GM21526 (cell line): ENCODE data around the gene NLGN3.
A peak's percentile ranks its signal among the peaks of the same experiment; 100 is the strongest.
"Not testable (repeated sequence)": the region's sequence is repeated elsewhere in the genome, so short reads cannot be mapped to it uniquely, and the experiment has no call there.

Source experiments
- ATAC-seq: cut with Tn5 transposase; IDR thresholded peaks from one replicate; pipeline ENCODE4 v1.9.1; 2021; ENCODE audit warnings: moderate library complexity; ENCODE audit not compliant: unreplicated experiment, low FRiP score

Gene NLGN3

DNA sequence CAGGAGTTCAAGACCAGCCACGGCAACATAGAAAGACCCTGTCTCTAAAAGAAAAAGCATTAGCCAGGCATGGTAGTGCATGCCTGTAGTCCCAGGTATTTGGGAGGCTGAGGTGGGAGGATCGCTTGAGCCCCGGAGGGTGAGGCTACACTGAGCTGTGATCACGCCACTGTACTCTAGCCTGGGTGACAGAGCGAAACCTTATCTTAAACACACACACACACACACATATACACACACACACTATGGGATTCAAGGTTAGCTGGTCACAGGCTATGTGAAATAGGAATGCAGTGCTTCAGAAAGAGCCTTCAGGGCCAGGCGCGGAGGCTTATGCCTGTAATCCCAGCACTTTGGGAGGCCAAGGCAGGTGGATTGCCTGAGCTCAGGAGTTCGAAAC is 23.5 kb downstream of the NLGN3 start:
- ATAC-seq = no peak

DNA sequence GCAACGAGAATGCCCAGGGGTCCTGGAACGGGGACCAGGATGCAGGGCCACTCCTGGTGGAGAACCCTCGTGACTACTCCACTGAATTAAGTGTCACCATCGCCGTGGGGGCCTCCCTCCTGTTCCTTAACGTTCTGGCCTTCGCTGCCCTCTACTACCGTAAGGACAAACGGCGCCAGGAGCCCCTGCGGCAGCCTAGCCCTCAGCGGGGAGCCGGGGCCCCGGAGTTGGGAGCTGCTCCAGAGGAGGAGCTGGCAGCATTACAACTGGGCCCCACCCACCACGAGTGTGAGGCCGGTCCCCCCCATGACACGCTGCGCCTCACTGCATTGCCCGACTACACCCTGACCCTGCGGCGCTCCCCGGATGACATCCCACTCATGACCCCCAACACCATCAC is 24.9 kb downstream of the NLGN3 start:
- no peak for ATAC-seq

- ATAC-seq = no peak
Observed at GRCh38 chrX:71170660-71171059, 26.0 kb downstream of the NLGN3 start.

DNA sequence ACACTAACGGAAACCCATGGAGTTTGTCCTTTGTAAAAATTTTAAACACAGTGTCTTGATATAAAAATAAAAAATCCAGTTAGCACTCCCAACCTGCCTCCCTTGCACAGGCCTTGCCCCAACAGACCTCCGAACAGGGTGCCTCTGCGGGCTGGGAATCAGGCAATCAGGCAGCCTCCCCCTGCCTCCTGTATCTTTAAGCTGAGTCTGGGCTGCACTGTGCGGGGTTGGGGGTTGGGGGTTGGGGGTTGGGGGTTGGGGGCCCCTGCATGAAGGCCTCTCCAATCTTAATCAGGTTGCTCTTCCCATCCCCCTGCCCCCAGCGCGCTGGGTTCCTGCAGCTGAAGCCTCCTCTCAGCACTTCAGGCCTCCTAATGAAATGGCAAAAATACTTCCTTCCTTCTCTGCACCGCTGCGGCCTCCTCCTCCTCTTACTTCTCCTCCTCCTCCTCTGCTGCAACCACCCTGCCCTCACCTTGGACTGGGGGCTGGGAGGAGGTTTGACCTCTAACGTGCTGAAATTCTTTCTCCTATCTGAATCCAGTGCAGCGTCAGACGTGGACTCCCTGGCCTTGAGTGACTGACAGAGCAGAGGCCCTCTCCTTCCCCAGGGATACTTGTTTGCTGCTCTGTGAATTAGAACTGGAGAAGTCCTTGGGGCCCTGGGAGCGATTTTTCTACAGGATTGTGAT is 26.6 kb downstream of the NLGN3 start:
- no peak for ATAC-seq

DNA sequence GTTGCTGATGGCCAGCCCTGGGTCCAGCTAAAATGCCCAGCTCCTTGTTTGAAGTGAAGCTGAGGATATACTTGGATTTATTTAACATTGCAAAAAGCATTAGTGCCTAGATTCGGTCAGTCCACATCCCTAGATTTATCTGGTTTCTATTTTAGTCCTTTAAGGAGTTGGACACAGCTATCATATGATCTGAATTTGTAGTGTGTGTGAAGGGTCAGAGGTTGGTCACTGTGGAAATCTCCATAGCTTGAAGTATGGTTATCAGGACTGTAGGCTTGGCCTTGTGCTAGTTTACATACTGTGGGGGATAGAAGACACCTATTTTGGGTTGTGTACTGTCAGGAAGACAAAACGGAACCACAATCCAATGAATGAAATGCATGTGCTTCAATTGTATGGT is 28.8 kb downstream of the NLGN3 start:
- no peak for ATAC-seq

DNA sequence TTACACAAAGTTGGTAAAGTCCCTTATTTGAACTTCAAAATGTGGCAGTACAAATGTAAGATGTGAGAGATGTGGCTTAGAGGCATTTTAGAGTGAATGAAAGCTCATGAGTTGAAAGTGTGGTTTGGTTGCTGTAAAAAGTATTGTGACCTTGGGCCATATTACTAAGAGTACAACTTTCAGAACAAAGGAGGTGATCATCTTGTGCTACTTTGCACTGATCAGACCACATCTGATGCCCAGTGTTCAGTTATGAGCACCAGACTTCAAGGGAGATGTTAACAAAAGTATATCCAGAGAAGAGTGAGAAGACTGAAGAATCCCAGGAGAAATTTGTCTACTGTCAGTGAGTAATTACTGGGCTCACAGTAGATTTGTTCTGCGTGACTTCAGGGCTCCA is 30.2 kb downstream of the NLGN3 start:
- no peak for ATAC-seq

GRCh38 chrX:71175531-71175930 is 30.9 kb downstream of the NLGN3 start:
- ATAC-seq = no peak

DNA sequence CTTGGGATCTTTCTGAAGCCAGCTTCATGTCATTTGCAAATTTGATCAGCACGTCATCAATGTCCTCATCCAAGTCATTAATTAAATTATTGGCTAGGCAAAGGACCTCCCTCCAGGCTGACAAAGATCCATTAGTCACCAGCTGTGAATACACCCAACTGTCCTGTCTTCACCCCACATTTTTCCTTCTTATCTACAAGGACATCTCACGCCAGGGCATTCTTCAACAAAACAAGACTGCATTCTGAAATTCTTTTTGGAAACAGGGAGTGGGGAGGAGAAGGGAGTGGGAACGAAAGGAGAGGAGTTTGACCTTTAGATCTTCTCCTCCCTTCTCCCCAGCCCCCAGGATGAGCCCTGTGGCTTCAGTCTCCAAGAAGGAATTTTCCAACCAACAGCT is 32.7 kb downstream of the NLGN3 start:
- no peak for ATAC-seq

- no peak for ATAC-seq
Observed at GRCh38 chrX:71178908-71179307, 34.3 kb downstream of the NLGN3 start.

DNA sequence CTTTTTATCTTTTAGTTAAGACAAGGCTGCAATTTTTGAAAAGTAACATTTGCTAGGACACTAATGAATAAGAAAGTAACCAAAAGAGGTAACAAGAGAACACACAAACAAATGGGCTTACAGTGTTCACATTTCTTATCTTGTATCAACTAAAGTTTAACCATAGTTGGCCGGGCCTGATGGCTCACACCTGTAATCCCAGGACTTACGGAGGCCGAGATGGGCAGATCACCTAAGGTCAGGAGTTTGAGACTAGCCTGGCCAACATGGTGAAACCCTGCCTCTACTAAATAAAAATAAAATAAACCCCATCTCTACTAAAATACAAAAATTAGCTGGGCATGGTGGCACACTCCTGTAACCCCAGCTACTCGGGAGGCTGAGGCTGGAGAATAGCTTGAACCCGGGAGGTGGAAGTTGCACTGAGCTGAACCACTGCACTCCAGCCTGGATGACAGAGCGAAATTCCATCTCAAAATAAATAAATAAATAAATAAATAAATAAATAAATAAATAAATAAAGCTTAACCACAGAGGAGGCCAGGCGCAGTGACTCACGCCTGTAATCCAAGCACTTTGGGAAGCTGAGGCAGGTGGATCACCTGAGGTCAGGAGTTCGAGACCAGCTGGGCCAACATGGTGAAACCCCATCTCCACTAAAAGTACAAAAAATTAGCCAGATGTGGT is 36.1 kb downstream of the NLGN3 start:
- not testable (repeated sequence) for ATAC-seq

DNA sequence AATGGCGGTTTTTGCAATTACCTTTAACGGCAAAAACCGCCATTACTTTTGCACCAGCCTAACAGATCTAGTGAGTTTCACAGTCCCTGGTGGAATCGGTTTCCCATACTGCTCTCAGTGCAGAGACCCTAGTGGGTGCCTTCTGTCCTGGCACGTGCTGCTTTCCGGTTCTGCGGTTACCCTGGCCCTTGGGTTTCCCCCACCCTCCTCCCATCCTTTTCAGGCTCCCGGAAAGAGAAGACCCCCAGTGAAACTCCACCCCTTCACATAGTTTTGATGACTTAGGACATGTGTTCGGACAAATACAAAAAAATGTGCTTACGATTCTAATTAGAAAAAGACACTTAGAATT is 36.9 kb downstream of the NLGN3 start:
- peak; percentile 13 for ATAC-seq

DNA sequence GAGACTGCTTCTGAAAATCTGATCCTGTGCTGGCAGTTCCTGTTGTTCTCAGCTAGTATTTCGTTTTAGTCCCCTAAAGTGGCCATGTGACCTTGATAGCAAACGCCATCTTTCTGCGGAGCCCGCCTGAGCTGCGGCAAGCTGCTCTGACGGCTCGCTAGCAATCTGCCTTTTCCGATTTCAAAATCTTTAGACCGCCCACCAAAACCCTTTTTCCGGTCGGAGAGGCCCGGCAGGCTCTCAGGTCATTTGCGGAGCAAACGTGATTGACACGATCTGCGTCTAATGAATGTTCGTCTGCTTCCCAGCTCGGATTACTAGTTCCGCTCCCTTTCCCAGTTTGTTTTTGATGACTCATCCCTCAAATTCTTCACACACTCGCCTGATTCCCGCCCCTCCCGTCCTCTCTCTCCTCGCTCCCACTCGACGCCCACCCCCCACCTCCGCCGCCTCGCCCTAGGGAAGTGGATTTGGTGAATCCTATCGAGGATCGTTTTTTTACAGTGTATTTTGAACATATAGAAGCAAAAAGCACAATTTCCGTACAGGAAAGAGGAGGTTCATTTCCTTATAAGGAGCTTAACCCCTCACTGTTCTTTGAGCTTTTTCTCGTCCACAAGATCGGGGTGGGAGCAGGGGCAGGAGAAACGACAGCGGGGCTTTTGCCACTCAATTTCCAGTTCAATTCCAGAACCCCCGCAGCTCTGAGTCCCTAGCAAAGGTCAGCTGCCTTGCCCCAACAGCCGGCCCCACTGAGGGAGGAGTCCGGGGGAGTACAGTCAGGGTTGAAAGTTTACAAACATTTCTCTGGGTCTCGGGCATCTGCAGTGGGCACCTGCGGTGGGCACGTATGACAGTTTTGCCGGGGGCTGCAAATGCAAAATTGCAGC is 37.5 kb downstream of the NLGN3 start:
- ATAC-seq = peak; percentile 81

- no peak for ATAC-seq
Observed at GRCh38 chrX:71182871-71183270, 38.2 kb downstream of the NLGN3 start.

GRCh38 chrX:71183341-71183740 is 38.7 kb downstream of the NLGN3 start:
- ATAC-seq = no peak

DNA sequence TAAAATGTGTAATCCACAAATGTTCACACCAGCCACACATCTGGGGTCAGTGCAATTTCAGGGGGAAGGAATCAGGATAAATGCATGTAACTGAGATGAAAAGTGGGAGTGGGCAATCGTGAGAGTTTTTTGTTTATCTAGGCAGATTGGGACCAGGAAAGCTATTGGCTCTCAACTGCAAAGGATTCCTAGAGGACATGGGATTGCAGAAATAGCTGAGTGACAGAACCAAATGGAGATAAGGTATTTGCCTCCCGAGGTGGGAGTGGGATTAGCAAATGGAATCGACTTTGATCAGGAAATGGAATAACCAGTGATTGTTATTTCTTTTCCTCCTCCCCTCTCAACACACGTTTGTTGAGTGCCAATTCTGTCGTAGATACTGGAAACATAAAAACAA is 39.5 kb downstream of the NLGN3 start:
- ATAC-seq = no peak

DNA sequence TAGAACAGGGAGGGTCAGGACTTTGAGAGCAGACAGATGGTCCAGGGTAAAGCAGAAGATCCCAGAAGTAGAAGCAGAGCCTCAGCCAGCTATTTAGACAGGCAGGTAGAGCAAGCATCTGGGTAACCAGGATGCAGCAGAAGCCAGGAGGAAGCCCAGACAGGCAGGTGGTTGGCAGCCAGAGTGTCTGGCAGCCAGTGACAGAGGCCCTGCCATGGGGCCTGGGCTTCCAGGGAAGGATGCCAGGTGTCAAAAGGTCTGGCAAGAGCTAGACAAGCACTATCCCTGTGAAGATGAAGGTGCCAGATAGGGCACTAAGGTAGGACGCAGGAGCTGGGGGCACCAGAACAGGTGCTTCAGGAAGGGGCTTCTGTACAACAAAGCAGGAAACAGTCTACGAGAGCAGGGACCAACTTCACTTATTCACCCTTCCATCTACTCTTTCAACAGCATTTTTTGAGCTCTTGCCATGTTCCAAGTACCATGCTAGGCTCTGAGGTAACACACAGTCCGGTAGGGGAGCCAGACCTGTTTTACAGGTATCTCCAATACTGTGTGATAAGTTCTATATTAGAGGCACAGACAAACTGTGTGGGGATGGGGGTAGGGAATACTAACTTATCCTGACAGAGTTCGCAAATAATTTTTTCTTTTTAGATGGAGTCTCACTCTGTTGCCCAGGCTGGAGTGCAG is 40.3 kb downstream of the NLGN3 start:
- no peak for ATAC-seq

- ATAC-seq = no peak
Observed at GRCh38 chrX:71191248-71191647, 46.6 kb downstream of the NLGN3 start.

DNA sequence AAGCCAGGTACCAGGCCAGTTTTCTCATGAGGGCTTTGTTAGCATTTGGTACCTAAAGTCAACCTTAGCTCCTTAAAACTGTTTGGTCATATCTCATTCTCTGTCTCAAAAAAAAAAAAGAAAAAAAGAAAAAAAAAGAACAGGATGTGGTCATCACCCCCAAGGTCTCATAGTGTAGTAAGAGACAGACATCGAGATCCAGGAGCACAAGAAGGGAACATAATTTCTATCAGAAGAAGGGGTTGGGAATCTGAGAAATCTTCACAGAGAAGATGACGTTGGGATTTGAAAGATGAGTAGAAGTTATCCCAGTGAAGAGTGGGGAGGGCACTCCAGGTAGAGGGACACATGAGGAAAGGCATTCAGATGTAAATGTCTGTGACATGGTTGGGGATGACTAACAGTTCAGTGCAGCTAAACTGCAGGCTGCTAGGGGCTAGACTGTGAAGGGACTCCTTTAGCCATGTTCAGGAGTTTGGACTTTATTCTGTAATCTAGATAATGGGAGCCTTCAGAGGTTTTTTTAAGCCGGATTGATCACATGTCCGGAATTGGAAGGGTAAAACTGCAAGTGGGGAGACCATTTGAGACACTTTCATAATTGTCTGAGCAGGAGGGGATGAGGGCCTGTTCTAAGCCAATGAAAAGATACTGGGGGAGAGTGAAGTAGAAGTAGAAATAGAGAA is 51.5 kb downstream of the NLGN3 start:
- ATAC-seq = no peak

- ATAC-seq = peak; percentile 77
Observed at GRCh38 chrX:71198066-71198465, 53.4 kb downstream of the NLGN3 start.

- no peak for ATAC-seq
Observed at GRCh38 chrX:71199252-71200008, 54.8 kb downstream of the NLGN3 start.
